Retinal pigment epithelial cell (primary cell): ENCODE results near the gene LSS.
"Not testable (repeated sequence)": the region's sequence is repeated elsewhere in the genome, so short reads cannot be mapped to it uniquely, and the experiment has no call there.

Source experiments
- DNase-seq: peaks from one replicate; pipeline ENCODE4 v3.0.0-alpha.2; 2010; ENCODE audit warnings: low read depth
- H3K4me3 ChIP-seq: 2 replicates; pipeline ENCODE4 v1.5.1; 2011; ENCODE audit warnings: mild to moderate bottlenecking, low read length, control low read depth, moderate library complexity
- CTCF ChIP-seq: conservative IDR thresholded peaks from 2 replicates; pipeline ENCODE4 v1.5.1; 2011; ENCODE audit warnings: low read depth, low read length, control low read depth, inconsistent platforms

The LSS gene

GRCh38 chr21:46226146-46226545 is 2.4 kb downstream of the LSS start:
- peak overlapping the region; percentile 88 for H3K4me3 ChIP-seq
- no peak for TF ChIP-seq CTCF
- DNase-seq: peak; percentile 62

- not testable (repeated sequence) for H3K4me3 ChIP-seq, DNase-seq
These were observed 4.9 kb downstream of the LSS start for GRCh38 chr21:46223661-46224060.

- no peak overlapping the region for H3K4me3 ChIP-seq
- no peak for TF ChIP-seq CTCF
- no peak for DNase-seq
These were observed 5.4 kb downstream of the LSS start for GRCh38 chr21:46223217-46223616.

- no peak for TF ChIP-seq CTCF
- DNase-seq: no peak
- no peak overlapping the region for H3K4me3 ChIP-seq
These were observed 6.0 kb downstream of the LSS start for GRCh38 chr21:46222436-46223116.

GRCh38 chr21:46221664-46222435 is 6.7 kb downstream of the LSS start:
- no peak for TF ChIP-seq CTCF
- no peak for DNase-seq
- no peak overlapping the region for H3K4me3 ChIP-seq

- TF ChIP-seq CTCF: no peak
- no peak for DNase-seq
- no peak overlapping the region for H3K4me3 ChIP-seq
These were observed 7.7 kb downstream of the LSS start for GRCh38 chr21:46220847-46221246.

- no peak for TF ChIP-seq CTCF
- H3K4me3 ChIP-seq: no peak overlapping the region
- no peak for DNase-seq
These were observed 8.2 kb downstream of the LSS start for GRCh38 chr21:46220275-46220810.
